Panc1 (cell line): ENCODE data around the gene KCNH1.

Source experiments
- POLR2AphosphoS5 ChIP-seq: IDR thresholded peaks from 2 replicates; pipeline ENCODE4 v1.6.1; 2012; ENCODE audit warnings: mild to moderate bottlenecking, low read depth, low read length, moderate library complexity
- SIN3A ChIP-seq: IDR thresholded peaks from 2 replicates; pipeline ENCODE4 v1.6.1; 2012; ENCODE audit warnings: low read depth, mild to moderate bottlenecking, low read length, moderate library complexity, borderline replicate concordance; ENCODE audit not compliant: insufficient read depth
- TCF7L2 ChIP-seq: IDR thresholded peaks from 2 replicates; pipeline ENCODE4 v1.6.1; 2011; ENCODE audit warnings: mild to moderate bottlenecking, low read depth, low read length, inconsistent platforms
- TF ChIP-seq, protein P1 (sequence below): fragments of 450-650 bp; IDR thresholded peaks from 2 replicates; pipeline ENCODE4 v1.5.1; 2017; ENCODE audit warnings: mild to moderate bottlenecking
- TF ChIP-seq, protein P2 (sequence below), 2 experiments: IDR thresholded peaks; 2 replicates each; pipeline ENCODE4 v1.6.1; 2011 to 2012; ENCODE audit warnings: low read depth in 2 of 2, control low read depth in 1 of 2, low read length in 1 of 2, mild to moderate bottlenecking in 1 of 2, moderate library complexity in 1 of 2; ENCODE audit not compliant: insufficient read depth in 1 of 2

DNA sequence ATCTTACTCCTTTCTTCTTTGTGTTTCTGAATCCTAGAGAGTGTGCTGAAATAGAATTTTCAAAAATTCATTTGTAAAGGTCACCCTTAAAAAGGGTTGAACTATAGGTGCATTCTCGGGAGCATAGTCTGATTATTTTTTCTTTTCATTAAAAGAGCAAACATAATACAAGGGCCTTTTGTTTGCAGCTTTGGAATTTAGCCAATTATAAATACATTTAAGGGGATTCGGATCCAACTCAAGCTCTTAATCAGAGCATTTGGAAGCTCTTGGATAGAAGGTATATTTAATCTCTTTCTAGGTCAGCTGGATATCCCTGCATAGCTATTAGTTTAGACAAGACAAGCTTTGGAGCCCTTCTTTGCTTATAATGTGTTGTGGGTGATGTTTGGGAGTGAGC is 483.5 kb downstream of the KCNH1 start:
- TF ChIP-seq, protein P1, sequence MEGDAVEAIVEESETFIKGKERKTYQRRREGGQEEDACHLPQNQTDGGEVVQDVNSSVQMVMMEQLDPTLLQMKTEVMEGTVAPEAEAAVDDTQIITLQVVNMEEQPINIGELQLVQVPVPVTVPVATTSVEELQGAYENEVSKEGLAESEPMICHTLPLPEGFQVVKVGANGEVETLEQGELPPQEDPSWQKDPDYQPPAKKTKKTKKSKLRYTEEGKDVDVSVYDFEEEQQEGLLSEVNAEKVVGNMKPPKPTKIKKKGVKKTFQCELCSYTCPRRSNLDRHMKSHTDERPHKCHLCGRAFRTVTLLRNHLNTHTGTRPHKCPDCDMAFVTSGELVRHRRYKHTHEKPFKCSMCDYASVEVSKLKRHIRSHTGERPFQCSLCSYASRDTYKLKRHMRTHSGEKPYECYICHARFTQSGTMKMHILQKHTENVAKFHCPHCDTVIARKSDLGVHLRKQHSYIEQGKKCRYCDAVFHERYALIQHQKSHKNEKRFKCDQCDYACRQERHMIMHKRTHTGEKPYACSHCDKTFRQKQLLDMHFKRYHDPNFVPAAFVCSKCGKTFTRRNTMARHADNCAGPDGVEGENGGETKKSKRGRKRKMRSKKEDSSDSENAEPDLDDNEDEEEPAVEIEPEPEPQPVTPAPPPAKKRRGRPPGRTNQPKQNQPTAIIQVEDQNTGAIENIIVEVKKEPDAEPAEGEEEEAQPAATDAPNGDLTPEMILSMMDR, result no peak
- no peak for TF ChIP-seq POLR2AphosphoS5
- TF ChIP-seq, protein P2, sequence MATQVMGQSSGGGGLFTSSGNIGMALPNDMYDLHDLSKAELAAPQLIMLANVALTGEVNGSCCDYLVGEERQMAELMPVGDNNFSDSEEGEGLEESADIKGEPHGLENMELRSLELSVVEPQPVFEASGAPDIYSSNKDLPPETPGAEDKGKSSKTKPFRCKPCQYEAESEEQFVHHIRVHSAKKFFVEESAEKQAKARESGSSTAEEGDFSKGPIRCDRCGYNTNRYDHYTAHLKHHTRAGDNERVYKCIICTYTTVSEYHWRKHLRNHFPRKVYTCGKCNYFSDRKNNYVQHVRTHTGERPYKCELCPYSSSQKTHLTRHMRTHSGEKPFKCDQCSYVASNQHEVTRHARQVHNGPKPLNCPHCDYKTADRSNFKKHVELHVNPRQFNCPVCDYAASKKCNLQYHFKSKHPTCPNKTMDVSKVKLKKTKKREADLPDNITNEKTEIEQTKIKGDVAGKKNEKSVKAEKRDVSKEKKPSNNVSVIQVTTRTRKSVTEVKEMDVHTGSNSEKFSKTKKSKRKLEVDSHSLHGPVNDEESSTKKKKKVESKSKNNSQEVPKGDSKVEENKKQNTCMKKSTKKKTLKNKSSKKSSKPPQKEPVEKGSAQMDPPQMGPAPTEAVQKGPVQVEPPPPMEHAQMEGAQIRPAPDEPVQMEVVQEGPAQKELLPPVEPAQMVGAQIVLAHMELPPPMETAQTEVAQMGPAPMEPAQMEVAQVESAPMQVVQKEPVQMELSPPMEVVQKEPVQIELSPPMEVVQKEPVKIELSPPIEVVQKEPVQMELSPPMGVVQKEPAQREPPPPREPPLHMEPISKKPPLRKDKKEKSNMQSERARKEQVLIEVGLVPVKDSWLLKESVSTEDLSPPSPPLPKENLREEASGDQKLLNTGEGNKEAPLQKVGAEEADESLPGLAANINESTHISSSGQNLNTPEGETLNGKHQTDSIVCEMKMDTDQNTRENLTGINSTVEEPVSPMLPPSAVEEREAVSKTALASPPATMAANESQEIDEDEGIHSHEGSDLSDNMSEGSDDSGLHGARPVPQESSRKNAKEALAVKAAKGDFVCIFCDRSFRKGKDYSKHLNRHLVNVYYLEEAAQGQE (IDR thresholded peaks at IDR 0.05; ENCODE audit: insufficient read depth in 1 of 2, low read depth in 2 of 2, low read length in 1 of 2), result no peak
- TF ChIP-seq TCF7L2, result no peak
- no peak for TF ChIP-seq SIN3A
